HPDE6-E6E7 (cell line): ENCODE data around the gene ARHGEF10L.
A peak's percentile ranks its signal among the peaks of the same experiment; 100 is the strongest.

ENCODE experiments used
- DNase-seq: peaks from one replicate; pipeline ENCODE4 v3.0.0; 2011; ENCODE audit warnings: missing footprints; ENCODE audit errors: extremely low spot score

Gene ARHGEF10L

GRCh38 chr1:17546946-17547670, 7.6 kb downstream of the ARHGEF10L start:
- DNase-seq: no peak

DNA sequence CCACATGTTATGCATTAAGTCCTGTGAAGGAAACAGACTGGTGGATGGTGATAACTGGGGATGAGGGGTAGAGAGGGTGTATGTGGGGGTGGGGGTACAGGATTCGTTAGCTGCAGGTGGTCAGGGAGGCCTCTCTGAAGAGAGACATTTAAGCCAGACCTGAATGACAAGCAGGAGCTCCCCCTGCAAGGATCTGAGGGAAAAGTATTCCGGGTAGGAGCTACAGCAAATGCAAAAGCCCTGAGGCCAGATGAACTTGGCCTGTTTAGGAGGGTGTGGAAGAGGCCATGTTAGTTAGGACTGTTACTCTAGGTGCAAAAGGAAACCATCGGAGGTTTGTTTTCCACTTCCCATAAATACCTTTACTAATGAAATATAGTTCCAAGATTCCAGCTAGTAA, 9.9 kb downstream of the ARHGEF10L start:
- DNase-seq: no peak

- no peak for DNase-seq
Observed at GRCh38 chr1:17550729-17551584, 11.5 kb downstream of the ARHGEF10L start.

GRCh38 chr1:17551755-17552234, 12.3 kb downstream of the ARHGEF10L start:
- DNase-seq: no peak

- peak; percentile 87 for DNase-seq
Observed at GRCh38 chr1:17553975-17554700, 14.6 kb downstream of the ARHGEF10L start.

DNA sequence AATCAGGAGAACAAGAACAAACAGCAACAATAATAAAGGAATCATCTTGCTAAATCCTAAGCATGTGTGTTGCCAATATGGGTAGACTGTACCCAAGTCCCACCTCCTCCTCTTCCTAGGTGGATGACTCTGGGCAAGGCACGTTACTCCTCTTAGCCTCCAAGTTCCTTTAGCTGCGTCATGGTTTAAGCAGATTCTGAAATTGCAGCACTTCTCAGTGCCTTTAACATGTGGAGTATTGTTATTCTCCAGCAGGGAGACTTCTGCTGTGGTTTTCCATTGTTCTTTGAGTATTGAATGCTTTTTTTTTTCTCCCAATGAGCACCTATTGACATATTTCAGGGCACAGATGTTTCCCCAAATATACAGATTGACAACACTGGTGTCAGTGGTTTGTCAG, 15.5 kb downstream of the ARHGEF10L start:
- DNase-seq: no peak

DNA sequence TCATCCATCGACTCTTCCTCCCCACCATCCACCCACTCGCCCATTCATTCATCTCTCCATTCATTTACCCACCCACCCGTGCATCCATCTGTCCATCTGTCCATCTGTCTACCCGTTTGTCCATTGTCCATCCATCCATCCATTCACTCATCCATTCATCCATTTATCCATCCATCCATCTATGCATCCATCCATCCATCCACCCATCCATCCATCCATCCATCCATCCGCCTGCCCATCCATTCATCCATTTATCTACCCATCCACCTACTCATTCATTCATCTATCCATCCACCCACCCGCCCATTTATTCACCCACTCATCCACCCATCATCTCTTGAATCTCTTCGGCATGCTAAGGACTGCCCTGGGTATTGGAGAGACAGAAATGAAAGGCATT, 18.5 kb downstream of the ARHGEF10L start:
- no peak for DNase-seq

DNA sequence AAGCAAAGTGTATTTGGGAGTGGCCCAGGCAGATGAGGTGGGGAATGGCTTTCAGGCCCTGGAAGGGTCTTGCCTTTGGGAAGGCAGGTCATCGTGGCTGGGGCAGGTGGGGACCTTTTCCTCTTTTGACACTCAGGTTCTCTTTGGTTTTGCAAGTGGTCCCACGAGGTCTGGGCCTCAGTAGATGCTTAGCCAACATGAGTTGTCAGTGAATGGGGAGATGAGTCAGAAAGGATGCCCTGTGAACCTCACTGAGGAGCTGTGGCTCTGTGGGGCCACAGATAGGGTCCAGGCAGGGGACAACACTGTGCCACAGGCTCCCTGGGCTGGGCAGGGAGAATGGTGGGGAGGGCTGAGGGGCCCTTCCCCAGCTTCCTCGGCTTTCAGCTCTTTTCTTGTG, 19.0 kb downstream of the ARHGEF10L start:
- no peak for DNase-seq

- DNase-seq: no peak
Observed at GRCh38 chr1:17558954-17559614, 19.6 kb downstream of the ARHGEF10L start.

DNA sequence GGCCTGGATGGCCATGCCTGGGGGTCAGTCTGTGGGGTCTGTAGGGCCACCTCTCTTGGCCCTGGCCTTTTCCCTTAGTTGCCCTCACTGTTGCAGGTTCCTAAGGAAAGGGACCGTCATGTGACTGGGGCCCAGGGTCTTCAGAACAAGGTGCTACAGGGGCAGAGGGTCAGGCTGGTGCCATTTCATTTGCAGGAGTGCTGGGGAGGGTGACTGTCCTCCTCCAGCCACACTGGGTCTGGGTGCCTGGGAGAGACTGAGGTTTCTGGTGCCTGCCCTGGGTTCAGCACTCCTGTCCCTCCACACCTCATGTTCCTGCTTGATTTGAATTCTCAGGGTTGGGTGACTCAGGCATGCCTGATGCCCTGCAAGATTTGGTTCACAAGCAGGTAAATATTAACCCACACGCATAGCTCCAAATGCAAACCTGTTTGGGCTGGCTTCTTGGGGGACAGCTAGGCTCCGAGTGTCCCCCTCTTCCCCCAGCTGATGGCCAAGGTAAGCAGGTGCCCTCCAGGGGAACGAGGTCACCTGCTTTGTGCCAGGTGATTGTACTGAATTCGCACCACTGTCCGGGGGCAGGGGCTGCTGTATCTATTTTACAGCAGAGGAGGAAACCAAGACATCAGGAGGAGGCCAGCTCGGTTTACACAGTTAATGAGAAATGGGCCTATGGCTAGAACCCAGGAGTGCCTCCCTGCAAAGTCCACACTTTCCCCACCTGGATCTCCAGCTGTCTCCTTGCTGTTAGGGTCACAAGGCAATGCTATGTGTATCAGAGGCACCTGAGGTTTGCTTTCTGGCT, 20.3 kb downstream of the ARHGEF10L start:
- DNase-seq: peak; percentile 76

DNA sequence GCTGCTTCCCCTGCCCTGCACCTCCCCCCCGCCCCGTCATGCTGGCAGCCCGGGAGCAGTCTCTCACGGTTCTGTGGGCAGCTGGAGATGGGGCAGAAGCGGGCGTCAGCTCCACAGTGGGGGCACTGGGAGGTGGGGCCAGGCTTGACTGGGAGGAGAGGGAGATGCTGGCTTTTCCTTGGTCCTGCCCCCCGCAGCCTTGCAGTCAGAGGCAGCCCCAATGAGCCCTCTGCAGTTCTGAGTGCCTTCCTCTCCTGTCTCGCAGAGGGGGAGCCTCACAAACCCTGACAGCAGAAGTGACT, 21.7 kb downstream of the ARHGEF10L start:
- no peak for DNase-seq

DNA sequence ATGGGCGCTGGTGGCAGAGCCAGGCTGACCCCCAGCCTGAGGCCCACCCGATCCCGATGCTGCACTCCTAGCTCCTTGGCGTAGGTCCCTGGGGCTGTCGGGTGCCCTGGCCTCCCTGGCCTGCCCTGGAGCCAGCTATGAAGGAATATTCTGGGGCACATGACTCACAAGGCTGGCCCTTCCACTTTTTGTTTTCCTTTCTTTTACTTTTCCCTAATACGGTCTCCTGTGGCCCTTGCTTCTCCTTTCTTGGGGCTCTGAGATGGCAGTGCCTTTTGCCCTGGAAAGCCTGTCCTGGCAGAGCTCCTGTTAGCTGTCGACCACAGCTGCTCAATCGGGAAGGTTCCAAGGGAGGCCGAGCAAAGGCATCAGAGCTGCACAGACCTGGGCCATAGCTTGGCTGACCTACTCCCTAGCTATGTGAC, 22.1 kb downstream of the ARHGEF10L start:
- no peak for DNase-seq

GRCh38 chr1:17562375-17562774, 22.9 kb downstream of the ARHGEF10L start:
- DNase-seq: no peak

GRCh38 chr1:17563494-17564281, 24.2 kb downstream of the ARHGEF10L start:
- DNase-seq: no peak

DNA sequence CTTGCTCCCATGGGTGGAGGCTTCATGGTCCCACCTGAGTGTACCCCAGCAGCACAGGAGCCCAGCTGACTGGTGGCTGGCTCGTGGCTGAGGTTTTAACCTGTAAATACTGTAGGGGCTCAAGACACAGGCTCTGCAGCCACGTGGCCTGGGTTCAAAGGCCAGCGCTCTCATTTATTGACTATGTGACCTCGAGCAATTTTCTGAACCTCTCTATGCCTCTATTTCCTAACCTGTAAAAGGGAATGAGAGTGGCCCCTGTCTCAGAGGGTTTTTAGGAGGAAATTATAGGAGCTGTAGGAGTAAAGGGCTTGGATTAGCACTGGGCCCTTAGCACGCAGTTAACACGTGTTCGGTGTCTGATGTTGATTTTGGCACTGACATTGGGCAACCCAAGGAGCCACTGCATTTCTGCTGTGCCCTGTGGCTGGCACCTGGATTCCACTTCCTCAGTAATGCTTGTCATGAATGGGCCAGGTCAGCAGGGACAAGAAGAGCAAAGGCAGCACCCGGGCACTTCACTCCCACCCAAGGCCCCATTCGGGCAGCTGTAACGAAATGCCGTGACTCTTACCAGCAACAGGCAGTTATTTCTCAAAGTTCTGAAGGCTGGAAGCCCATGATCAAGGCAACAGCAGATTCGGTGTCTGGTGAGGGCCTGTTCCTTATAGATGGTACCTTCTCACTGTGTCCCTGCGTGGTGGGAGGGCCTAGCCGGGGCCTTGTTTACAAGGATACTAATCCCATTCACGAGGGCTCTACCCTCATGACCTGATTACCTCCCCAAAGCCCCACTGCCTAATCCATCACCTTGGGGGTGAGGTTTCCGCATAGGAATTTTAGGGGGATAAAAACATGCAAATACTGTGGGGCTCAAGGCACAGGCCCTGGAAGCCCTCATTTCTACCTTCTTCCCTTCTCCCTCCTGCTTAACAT, 25.2 kb downstream of the ARHGEF10L start:
- no peak for DNase-seq

- no peak for DNase-seq
Observed at GRCh38 chr1:17565461-17566252, 26.2 kb downstream of the ARHGEF10L start.

- DNase-seq: no peak
Observed at GRCh38 chr1:17566417-17566816, 26.9 kb downstream of the ARHGEF10L start.

GRCh38 chr1:17566892-17567291, 27.4 kb downstream of the ARHGEF10L start:
- DNase-seq: no peak
